Trophoblast cell (in vitro differentiated cells and primary cell): ENCODE data around the gene ZBTB16.

ENCODE experiments used
- DNase-seq, 2 donors: peaks; one replicate each; pipeline ENCODE4 v3.0.0-alpha.2; 2016
- H2AFZ ChIP-seq: 2 replicates; pipeline ENCODE4 v1.6.1; 2013; ENCODE audit warnings: low read length, moderate library complexity, mild to moderate bottlenecking; ENCODE audit not compliant: insufficient read depth, poor library complexity
- H2AK5ac ChIP-seq: 2 replicates; pipeline ENCODE4 v1.6.1; 2013; ENCODE audit warnings: mild to moderate bottlenecking, low read length
- H2BK120ac ChIP-seq: 2 replicates; pipeline ENCODE4 v1.6.1; 2013; ENCODE audit warnings: low read length, mild to moderate bottlenecking, moderate library complexity; ENCODE audit not compliant: insufficient read depth, poor library complexity
- H2BK12ac ChIP-seq: 2 replicates; pipeline ENCODE4 v1.6.1; 2013; ENCODE audit warnings: mild to moderate bottlenecking, low read length, moderate library complexity
- H2BK5ac ChIP-seq: 2 replicates; pipeline ENCODE4 v1.6.1; 2013; ENCODE audit warnings: low read length, low read depth, moderate library complexity, mild to moderate bottlenecking; ENCODE audit not compliant: poor library complexity
- H3K14ac ChIP-seq: 2 replicates; pipeline ENCODE4 v1.6.1; 2013; ENCODE audit warnings: mild to moderate bottlenecking, low read length
- H3K18ac ChIP-seq: 2 replicates; pipeline ENCODE4 v1.6.1; 2013; ENCODE audit warnings: mild to moderate bottlenecking, low read length
- H3K23ac ChIP-seq: 2 replicates; pipeline ENCODE4 v1.6.1; 2013; ENCODE audit warnings: low read length
- H3K27ac ChIP-seq: 2 replicates; pipeline ENCODE4 v1.5.1; 2013; ENCODE audit warnings: low read depth, mild to moderate bottlenecking, inconsistent platforms, low read length, moderate library complexity
- H3K27me3 ChIP-seq: 2 replicates; pipeline ENCODE4 v1.6.1; 2013; ENCODE audit warnings: inconsistent platforms, mild to moderate bottlenecking, low read length, moderate library complexity; ENCODE audit not compliant: insufficient read depth
- H3K36me3 ChIP-seq, 2 experiments: 1 replicate in 1 of 2; 2 replicates in 1 of 2; pipeline ENCODE4 v1.6.1; 2013; ENCODE audit warnings: low read length in 2 of 2, mild to moderate bottlenecking in 2 of 2, moderate library complexity in 1 of 2; ENCODE audit not compliant: insufficient read depth in 2 of 2, control insufficient read depth in 1 of 2
- H3K4ac ChIP-seq: 2 replicates; pipeline ENCODE4 v1.6.1; 2013; ENCODE audit warnings: low read depth, mild to moderate bottlenecking, low read length, moderate library complexity
- H3K4me1 ChIP-seq, 2 experiments: 1 replicate in 1 of 2; 2 replicates in 1 of 2; pipeline ENCODE4 v1.6.1; 2013; ENCODE audit warnings: low read length in 2 of 2, mild to moderate bottlenecking in 2 of 2, moderate library complexity in 1 of 2; ENCODE audit not compliant: insufficient read depth in 2 of 2, control insufficient read depth in 1 of 2
- H3K4me2 ChIP-seq: 2 replicates; pipeline ENCODE4 v1.6.1; 2013; ENCODE audit warnings: inconsistent platforms, mild to moderate bottlenecking, low read length, moderate library complexity
- H3K4me3 ChIP-seq: 2 replicates; pipeline ENCODE4 v1.5.1; 2013; ENCODE audit warnings: mild to moderate bottlenecking, low read depth, low read length, inconsistent platforms
- H3K79me1 ChIP-seq: one replicate; pipeline ENCODE4 v1.6.1; 2013; ENCODE audit warnings: low read length
- H3K79me2 ChIP-seq: 2 replicates; pipeline ENCODE4 v1.6.1; 2013; ENCODE audit warnings: low read length, mild to moderate bottlenecking; ENCODE audit not compliant: control insufficient read depth, insufficient read depth, poor library complexity
- H3K9ac ChIP-seq: 2 replicates; pipeline ENCODE4 v1.6.1; 2013; ENCODE audit warnings: mild to moderate bottlenecking, low read length
- H3K9me3 ChIP-seq: 2 replicates; pipeline ENCODE4 v1.6.1; 2013; ENCODE audit warnings: low read depth, mild to moderate bottlenecking, control low read depth, inconsistent platforms, low read length; ENCODE audit not compliant: insufficient read depth
- H4K12ac ChIP-seq: 2 replicates; pipeline ENCODE4 v1.6.1; 2013; ENCODE audit warnings: low read depth, mild to moderate bottlenecking, low read length, moderate library complexity
- H4K8ac ChIP-seq: 2 replicates; pipeline ENCODE4 v1.6.1; 2013; ENCODE audit warnings: low read depth, mild to moderate bottlenecking, low read length, moderate library complexity
- H4K91ac ChIP-seq: one replicate; pipeline ENCODE4 v1.6.1; 2013; ENCODE audit warnings: low read depth, mild to moderate bottlenecking, low read length, moderate library complexity
- WGBS: extraction: QIAGEN DNeasy Blood & Tissue Kit; methylation state at CpG from one replicate; pipeline ENCODE4 v1.1.7; 2013; ENCODE audit warnings: missing lambda C conversion rate; ENCODE audit not compliant: insufficient read length, insufficient coverage; ENCODE audit errors: extremely low coverage; 5-methylcytosine and 5-hydroxymethylcytosine counted together

ZBTB16 gene

DNA sequence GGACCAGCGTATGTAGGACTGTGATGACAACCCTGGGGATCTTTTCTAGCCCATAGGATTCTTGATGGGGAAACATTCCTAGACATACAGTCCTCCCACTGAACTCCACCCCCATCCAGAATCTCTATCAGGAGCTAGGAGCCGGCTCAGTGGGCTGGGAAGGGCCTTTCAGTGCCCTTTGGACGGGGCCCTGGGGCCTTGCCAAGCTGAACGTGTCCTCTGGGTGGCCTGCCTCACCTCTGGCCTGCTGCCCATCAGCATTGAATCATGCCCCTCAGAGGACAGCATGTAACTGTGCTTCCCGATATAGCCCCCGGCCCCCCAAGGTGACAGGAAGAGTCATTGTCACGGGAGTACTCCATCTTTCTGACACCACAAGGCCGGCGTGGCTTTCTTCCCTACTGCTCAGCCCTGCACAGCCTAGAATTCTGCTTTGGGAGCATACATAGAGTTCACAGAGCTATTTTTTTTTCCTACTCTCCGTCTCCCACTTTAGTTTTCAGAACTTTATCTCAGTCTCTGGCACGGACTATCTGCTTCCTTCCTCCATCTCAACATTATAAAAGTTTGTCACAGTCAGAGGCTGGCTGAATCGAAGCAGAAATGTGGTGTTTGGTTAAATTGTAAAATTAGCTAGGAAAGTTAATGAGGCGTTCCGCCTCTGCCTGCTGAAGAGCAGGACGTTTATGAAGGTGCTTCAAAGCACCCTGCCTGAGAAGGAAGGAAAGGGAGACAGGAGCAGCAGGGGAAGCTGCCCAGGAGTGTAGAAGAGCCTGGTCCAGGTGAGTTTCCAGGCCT, 111.9 kb downstream of the ZBTB16 start:
- H3K27ac ChIP-seq = no peak overlapping the region
- no peak overlapping the region for H3K9ac ChIP-seq
- H4K8ac ChIP-seq = no peak overlapping the region
- no peak overlapping the region for H3K4ac ChIP-seq
- H4K91ac ChIP-seq = no peak overlapping the region
- H2BK5ac ChIP-seq = no peak overlapping the region
- H3K4me2 ChIP-seq = no peak overlapping the region
- WGBS = no CpG with 5 or more reads among the region's 15 CpGs
- no peak overlapping the region for H2AFZ ChIP-seq
- no peak overlapping the region for H3K23ac ChIP-seq
- H3K79me2 ChIP-seq = no peaks in the 10 kb centered on the region
- no peaks in the 10 kb centered on the region for H3K79me1 ChIP-seq
- H3K18ac ChIP-seq = no peak overlapping the region
- no peak overlapping the region for H3K14ac ChIP-seq
- no peaks in the 10 kb centered on the region for H3K27me3 ChIP-seq
- H2BK120ac ChIP-seq = no peak overlapping the region
- DNase-seq = no peak
- no peaks in the 10 kb centered on the region for H3K36me3 ChIP-seq
- H4K12ac ChIP-seq = no peak overlapping the region
- H3K9me3 ChIP-seq = no peaks in the 10 kb centered on the region
- H3K4me1 ChIP-seq = no peaks in the 10 kb centered on the region
- no peak overlapping the region for H3K4me3 ChIP-seq
- H2BK12ac ChIP-seq = no peak overlapping the region
- H2AK5ac ChIP-seq = no peak overlapping the region

DNA sequence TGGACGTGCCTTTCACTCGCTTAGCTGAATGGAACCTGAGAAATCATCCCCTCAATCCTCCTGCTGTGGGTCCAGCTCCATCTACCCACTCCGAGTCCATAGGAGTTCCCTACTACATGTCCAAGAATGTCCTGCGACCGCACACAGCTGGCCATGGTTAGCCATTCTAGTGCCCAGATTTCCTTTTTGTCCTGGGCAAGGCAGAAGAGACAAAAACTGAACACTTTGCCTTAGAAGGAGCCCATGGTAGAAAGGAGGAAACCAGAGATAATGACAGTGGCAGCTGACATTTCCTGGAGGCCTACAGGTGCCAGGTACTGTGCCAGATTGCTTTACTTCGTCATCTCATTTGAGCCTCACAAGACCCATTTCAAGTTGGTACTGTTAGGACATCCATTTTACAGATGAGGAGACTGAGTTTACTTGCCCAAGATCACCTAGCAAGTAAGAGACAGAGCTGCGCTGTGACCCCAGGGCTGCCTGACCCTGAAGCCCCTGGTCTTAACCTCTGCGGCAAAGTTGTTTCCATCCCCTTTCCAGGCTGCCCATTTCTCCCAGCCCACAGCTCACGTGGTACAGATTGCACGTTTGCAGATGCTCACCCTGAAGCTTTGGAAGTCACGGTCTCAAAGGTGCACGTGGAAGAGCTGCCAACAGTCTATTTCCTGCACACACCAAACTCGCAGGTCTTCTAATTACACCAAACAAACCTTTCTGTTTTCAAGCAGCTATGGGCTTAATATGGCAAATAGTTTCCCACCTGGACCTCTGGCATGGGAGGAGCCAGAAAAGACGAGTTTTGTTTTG, 112.7 kb downstream of the ZBTB16 start:
- Histone ChIP-seq H3K23ac (no peak overlapping the region), H2BK120ac (no peak overlapping the region), H3K14ac (no peak overlapping the region), H2AK5ac (no peak overlapping the region), H3K9ac (no peak overlapping the region), H3K27me3 (no peaks in the 10 kb centered on the region), H4K91ac (no peak overlapping the region), H3K4me1 (no peaks in the 10 kb centered on the region), H3K4ac (no peak overlapping the region), H3K36me3 (no peaks in the 10 kb centered on the region), H2BK12ac (no peak overlapping the region), H3K79me1 (no peaks in the 10 kb centered on the region), H3K79me2 (no peaks in the 10 kb centered on the region), H4K8ac (no peak overlapping the region), H4K12ac (no peak overlapping the region), H3K9me3 (no peaks in the 10 kb centered on the region), H2AFZ (no peak overlapping the region), H2BK5ac (no peak overlapping the region), H3K27ac (no peak overlapping the region), H3K4me3 (no peak overlapping the region), H3K18ac (no peak overlapping the region), H3K4me2 (no peak overlapping the region)
- DNase-seq = no peak
- WGBS = no CpG with 5 or more reads among the region's 14 CpGs

DNA sequence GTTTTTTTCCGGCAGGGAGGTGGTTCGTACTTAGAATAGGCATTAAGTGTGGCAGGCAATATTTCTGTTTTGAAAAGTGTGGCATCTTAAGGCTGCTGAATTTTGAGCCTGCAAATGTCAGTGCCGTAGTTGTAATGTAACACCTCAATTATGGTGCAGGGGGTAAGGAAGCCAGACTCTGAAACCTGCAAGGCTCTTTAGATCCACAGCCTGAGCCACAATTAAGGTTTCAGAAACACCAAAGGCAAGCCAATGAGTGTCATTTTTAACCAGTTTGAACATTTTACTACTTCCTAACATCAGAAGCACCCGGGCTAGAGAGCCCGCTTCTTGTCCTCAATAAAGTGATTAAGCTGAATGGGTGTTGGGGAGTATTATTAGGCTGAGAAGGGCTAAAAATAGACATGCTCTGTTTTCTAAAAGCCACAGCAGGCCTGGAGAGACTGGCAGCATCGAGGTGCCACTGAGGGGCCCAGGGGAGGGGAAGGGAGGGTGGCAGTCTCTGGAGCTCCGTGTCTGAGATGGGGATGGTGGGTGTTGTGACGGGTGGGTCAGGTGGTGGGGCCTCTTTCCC, 113.4 kb downstream of the ZBTB16 start:
- Histone ChIP-seq H3K36me3 (no peaks in the 10 kb centered on the region), H3K9ac (no peak overlapping the region), H3K79me2 (no peaks in the 10 kb centered on the region), H4K12ac (no peak overlapping the region), H2AK5ac (no peak overlapping the region), H2BK5ac (no peak overlapping the region), H3K4me2 (no peak overlapping the region), H3K27ac (no peak overlapping the region), H3K9me3 (no peaks in the 10 kb centered on the region), H3K27me3 (no peaks in the 10 kb centered on the region), H2AFZ (no peak overlapping the region), H2BK12ac (no peak overlapping the region), H3K18ac (no peak overlapping the region), H3K4me1 (no peaks in the 10 kb centered on the region), H4K91ac (no peak overlapping the region), H3K4me3 (no peak overlapping the region), H3K4ac (no peak overlapping the region), H3K79me1 (no peaks in the 10 kb centered on the region), H2BK120ac (no peak overlapping the region), H3K23ac (no peak overlapping the region), H4K8ac (no peak overlapping the region), H3K14ac (no peak overlapping the region)
- DNase-seq = no peak
- WGBS = no CpG with 5 or more reads among the region's 8 CpGs

DNA sequence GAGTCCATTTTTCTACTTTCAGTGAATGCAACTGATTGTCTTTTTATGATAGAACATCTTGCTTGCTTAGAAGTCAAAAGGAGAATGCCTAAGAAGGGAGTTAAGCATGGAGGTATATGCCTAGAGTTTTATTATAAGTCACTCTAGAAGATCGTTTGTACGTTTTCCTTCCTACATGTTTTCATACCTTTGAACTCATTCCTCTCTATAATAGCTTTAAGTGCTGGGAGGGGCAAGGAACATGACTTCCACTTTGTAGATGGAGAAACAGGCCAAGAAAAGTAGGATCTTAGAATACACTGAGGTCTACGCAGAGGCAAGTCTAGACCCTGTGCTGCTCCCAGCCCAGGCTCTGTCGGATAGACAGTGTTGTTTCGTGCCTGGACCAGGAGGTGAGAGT, 114.3 kb downstream of the ZBTB16 start:
- Histone ChIP-seq H3K4me2 (no peak overlapping the region), H3K27ac (no peak overlapping the region), H3K79me2 (no peaks in the 10 kb centered on the region), H2AFZ (no peak overlapping the region), H4K8ac (no peak overlapping the region), H3K36me3 (no peaks in the 10 kb centered on the region), H3K27me3 (no peaks in the 10 kb centered on the region), H2BK120ac (no peak overlapping the region), H3K14ac (no peak overlapping the region), H3K4ac (no peak overlapping the region), H3K23ac (no peak overlapping the region), H3K18ac (no peak overlapping the region), H2BK5ac (no peak overlapping the region), H4K91ac (no peak overlapping the region), H2BK12ac (no peak overlapping the region), H3K4me1 (no peaks in the 10 kb centered on the region), H3K9me3 (no peaks in the 10 kb centered on the region), H4K12ac (no peak overlapping the region), H3K9ac (no peak overlapping the region), H3K79me1 (no peaks in the 10 kb centered on the region), H2AK5ac (no peak overlapping the region), H3K4me3 (no peak overlapping the region)
- DNase-seq = no peak
- no CpG with 5 or more reads among the region's 5 CpGs for WGBS
